Stimulated activated CD4-positive, alpha-beta T cell treated with anti-CD3 and anti-CD28 coated beads, Interleukin-12 subunit alpha, Interleukin-12 subunit beta, amount 100 ng/mL, for 24 hours (primary cell): ENCODE measurements around the gene AIM2.
"Not testable (repeated sequence)": the region's sequence is repeated elsewhere in the genome, so short reads cannot be mapped to it uniquely, and the experiment has no call there.

ENCODE experiments used
- DNase-seq, 2 experiments: peaks; one replicate each; pipeline ENCODE4 v3.0.0-alpha.2; 2020; ENCODE audit warnings: low read depth in 2 of 2

The AIM2 gene

DNA sequence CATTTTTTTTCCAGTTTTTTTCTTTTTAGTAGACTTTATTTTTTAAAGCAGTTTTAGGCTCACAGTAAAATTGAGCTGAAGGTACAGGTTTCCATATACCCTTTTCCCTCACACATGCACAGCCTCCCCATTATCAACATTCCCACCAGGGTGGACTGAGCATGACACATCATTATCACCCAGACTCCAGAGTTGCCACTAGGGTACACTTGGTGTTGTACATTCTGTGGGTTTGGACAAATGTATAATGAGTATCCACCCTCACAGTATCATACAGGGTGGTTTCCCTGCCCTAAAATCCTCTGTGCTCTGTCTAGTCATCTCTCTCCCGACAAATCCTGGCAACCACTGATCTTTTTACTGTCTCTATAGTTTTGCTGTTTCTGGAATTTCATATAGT is 3.0 kb upstream of the AIM2 start:
- no peak for DNase-seq

DNA sequence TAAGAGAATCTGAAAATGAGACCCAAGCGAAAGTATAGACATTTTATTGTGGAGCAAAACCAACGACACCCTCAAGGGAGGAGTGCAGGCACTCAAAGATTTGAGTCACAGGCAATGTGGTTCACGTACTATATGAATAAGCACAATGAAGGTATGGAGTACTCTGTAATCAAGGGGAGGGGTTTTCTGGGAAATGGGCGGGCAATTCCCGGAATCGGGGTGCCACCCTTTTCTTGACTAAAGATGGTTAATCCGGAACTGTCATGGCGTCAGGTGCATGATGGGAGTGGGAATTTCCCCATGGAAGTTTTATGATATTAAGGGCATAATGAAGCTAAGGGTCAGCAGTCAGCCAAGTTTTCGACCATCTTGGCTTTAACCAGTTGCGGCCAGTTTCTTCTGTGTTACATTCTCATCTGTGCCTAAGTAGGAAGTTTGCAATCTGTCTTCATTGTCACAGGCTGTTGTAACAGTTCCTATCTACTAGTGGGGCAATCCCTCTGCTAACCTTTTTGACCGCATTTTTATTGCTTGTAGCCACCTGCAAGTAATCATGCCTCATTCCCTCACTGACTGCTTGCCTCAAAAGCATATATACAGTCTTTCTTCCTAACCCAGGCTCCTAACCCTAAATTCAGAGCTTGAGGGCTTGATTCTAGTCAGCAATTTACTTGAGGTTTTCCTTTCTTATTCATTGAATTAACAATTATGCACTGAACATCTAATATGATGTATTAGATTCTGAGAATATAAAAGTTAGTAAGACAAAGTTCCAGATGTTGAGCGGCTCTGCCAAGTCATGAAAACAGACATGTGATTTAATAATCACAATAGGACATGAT is 775 bp upstream of the AIM2 start:
- peak; percentile 90 to 100 for DNase-seq

DNA sequence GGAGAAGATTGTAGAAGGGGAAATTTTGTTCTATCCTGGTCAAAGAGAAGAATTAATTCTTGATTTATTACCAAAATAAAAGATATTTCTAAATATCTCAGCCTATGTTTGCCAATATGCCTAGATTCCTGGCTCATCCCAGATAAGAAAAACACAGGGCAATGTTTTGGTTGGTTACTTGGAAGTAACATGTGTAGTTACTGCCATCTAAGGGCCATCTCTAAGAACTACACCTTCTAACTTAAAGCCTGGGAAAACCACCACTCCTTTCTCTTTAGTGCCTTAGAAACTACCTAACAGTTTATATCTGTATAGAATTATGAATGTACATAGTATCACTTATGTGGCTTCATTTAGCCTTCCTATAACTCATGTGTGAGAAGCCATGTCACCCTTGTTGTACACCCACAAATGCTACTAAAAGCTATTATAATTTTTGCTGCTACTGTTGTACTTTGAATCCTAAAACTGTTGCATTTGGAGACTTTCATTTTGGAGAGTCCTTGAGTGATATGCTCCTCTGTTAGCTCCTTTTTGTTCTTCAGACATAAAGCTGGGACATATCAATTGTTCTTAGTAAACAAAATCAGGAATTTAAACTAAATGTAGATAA is 4.5 kb downstream of the AIM2 start:
- DNase-seq = no peak

DNA sequence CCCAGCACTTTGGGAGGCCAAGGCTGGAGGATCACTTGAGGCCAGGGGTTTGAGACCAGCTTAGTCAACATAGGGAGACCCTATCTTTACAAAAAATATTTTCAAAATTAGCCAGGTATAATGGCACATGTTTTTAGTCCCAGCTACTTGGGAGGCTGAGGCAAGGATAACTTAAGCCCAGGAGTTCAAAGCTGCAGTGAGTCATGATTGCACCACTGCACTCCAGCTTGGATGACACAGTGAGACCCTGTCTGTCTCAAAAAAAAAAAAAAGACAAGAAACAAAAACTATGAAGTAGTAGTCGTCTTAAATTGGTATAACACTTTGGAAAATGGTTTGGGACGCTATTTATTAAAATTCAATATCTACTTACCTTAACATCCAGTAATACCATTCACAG is 7.7 kb downstream of the AIM2 start:
- DNase-seq = no peak

DNA sequence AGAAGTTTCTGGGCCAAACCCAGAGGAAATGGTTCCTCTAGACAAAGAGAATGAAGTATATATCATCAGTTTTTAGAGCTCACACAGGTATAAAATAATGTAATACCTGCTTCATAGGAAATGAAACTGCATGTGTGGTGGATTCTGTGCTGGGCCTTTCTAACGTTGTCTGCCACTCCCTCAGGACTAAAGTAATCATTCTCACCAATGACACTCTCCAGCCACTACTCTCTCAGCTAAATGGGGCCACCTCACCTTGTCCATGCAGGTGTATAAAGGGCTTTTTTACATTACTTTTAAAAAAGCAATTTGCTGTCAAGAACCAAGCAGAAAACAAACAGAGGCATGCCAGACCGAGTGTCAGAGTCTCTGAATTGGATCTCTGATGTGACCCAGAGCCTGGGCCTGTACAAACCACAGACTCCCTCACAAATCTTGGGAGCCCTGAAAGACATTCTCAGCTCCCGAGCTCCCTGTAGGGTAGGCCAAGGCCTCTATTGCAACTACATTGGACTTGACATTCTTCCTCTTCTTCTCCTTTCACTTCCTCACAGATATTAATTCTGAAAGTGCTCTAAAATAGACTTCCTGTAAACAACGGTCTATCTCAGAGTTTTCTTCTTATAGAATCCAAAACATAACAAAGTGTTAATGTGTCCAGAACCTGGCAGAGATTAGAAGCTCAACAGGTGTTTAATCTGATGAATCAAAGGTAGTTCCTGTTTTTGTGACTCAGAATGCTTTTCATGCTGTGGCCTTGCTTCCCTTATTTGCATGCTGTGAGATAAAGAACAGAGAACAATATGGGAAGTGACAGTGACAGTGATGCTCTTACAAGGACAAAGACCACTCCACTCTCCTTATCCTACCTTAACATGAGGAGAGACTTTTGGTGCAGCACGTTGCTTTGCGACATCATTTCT is 8.6 kb downstream of the AIM2 start:
- DNase-seq = no peak

DNA sequence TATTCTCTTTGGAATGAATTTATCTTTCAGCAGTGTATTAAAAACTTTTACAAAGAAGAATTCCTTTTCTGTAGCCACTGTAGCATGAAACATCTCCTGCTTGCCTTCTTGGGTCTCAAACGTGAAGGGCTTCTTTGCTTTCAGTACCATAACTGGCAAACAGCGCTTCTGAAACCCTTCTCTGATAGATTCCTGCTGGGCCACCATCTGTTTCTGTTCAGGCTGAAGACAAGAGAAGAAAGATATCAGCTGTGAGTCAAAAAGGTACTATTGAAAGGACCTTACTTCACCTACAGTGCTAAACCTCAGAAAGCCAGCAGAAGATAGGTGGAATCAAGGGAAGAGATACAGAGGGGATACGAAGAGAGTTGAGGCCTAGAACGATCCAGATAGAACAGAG is 10.5 kb downstream of the AIM2 start:
- no peak for DNase-seq

DNA sequence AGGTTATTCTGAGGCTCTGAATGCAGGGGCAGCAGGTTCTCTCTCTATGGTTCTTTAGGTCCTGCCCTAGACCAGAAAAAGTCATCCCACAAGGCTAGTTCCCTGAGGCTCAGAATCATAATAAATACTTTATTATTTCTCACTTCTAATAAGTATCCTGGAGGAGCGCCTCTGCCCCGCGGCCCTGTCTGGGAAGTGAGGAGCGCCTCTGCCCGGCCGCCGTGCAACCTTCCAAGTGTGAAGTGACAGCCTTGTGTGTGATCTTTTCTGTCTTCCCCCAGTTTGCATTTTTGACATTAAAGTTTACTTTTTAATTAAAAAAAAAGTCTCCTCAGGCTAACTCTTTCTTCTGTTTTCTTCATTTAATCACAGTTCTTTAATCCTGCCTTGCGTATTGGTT is 11.5 kb downstream of the AIM2 start:
- DNase-seq = no peak

DNA sequence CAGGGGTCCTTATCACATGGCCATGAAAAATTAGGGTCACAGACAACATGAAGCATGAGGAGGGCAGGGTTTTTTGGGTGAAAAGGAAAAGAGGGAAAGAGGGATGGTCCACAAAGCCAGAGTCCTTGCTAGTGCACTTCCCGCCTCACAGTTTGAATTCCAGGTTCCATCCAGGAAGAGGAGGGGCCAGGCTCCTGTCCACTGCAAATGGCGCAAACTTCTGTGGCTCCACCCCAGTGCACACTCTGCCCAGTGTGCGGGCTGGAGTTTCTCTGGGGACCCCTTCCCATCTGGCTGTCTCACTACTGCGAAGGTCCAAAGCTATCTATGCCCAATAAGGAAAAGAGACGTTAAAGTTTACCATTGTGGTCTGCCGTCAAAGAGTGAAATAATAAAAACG is 17.8 kb downstream of the AIM2 start:
- DNase-seq = no peak

DNA sequence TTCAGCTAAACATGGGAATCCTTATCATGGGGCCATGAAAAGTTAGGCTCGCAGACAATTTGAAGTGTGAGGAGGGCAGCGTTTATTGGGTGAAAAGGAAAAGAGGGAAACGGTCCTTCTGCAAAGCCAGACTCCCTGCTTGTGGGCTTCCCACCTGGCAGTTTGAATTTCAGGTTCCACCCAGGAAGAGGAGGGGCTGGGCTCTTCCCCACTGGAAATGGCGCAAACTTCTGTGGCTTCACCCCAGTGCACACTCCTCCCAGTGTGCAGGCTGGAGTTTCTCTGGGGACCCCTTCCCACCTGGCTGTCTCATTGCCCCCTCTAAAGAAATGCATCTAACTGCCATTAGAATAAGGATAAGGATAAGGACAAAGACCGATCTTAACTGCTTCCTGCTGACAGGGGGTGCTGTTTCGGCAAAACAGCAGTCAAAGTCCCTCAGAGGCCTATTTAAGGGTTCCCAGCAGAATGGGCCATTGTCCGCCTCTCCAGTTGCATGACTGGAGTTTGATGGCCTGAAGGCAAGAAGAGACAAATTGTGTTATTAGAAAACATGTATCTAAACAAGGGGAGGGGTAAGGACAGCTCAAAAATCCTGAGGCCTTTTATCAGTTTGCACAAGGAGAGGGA is 20.4 kb downstream of the AIM2 start:
- no peak for DNase-seq

DNA sequence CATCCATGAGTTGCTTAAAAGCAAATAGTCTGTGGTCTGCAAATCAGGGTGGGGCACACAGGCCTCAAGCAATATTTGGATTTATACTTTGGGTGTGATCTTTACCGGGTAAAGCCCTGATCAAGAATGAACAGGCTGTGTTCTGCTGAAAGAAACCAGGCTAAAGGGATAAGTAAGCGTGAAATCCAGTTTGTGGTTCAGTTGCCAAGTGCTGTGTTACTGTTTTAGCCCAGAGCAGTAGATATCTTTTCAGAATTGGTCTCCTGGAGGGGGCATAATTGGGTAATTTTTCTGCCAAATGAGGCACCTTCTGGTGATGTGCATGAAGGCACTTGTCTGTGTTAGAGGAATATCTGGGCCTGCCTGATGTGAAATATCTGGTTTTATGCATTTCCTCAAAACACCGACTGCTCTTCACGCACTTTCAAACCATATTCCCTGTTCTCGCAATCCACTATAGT is 21.4 kb downstream of the AIM2 start:
- no peak for DNase-seq

DNA sequence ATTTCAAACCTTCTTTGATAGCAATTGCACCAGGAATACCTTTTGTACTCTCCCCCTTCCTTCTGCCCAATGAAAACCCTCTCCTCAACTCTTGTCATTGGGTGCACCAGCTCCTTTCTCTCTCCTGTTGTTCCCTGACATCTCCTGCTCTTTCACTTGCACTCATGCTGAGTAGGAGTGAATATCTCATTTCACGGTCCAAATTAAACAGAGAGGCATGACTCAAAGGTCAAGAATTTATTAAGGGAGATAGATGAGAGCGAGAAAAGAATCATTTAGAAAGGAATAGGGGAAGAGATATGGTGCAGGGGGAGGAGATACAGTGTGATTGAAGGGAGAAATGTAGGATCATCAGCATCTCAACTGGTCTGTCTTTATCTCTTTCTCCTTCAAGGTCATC is 22.1 kb downstream of the AIM2 start:
- DNase-seq = no peak

DNA sequence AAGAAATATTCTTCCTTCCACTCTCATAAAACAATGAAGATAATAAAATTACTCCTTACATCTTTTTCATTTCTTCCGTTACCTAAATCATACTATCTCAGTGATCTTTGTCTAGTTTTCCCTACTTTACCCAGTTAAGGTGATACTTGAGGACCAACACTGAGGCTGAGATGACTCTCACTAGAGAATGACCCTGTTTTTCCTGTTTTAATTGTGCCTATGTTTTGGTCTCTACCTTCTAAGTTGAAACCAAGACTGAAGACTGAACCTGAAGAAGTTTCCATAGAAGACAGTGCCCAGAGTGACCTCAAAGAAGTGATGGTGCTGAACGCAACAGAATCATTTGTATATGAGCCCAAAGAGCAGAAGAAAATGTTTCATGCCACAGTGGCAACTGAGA is 25.1 kb downstream of the AIM2 start:
- no peak for DNase-seq

DNA sequence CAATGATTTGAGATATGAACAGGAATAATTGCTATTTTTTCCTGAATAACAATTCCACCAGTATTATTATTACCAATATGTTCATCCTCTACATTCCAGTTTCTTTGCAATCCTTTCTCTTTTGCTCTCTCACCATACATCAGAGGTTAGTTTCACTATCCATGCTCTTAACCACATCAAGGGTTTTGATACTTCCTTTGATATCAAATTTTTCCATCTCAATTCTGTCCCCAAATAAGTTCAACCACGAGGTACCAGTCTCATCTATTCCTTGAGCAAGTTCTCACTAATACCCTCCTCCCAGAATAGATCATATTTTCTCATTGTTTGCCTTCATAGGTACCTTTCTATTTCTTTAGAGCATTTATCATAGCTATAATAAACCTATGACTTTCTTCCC is 30.1 kb downstream of the AIM2 start:
- DNase-seq = not testable (repeated sequence)

DNA sequence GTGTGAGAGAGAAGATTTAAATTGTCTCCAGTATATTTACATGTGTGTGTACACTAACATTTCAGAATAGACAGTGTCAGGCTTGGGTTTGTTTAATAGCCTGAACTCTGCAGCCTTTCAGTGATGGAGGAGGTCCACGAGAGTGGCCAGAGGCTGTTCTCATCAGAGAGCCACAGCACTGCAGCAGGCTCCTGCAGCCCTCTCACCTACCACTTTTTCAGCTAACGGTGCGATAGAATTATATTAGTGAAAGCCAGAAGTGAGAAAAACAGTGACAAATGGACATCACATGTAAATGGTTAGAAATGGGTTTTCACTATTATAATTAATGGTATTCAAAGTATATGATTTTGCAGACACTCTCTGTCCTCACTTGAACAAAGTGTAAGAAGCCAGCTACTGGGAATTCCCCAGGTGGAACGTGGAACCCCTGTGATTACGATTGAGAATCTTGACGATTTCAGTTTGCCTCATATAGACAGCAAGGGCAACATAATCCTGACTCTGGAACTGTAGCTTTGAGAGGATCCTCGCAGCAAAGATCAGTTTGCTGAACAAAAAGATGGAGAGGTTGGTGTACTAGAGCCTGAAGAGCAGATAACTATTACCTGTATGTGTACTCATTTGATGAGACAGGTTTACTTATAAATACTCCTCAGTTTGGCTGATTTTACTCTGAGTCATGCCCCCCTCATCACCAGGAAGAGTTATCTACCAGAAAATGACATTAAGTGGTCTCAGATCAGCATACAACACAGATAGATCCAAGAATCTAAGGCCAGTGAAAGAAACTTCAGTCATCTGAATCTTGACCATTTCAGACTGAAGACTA is 35.5 kb downstream of the AIM2 start:
- DNase-seq = no peak

DNA sequence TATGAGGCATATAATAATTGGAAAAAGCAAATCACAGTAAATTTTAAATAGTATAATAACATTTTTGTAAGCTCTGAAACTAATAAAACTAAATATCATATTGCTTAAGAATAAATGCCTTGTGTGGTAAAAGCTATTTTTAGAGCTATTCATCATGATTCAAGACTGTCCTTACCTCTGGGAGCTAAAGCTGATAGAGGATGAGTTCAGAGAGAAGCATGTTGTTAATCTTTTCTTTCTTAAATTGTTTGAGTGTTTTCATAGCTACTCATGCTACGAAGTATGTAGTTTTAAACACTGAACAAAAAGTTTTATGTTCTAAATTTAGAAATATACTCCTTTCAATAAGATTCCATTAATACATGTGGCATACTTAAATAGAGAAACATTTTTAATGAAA is 36.4 kb downstream of the AIM2 start:
- DNase-seq = no peak

DNA sequence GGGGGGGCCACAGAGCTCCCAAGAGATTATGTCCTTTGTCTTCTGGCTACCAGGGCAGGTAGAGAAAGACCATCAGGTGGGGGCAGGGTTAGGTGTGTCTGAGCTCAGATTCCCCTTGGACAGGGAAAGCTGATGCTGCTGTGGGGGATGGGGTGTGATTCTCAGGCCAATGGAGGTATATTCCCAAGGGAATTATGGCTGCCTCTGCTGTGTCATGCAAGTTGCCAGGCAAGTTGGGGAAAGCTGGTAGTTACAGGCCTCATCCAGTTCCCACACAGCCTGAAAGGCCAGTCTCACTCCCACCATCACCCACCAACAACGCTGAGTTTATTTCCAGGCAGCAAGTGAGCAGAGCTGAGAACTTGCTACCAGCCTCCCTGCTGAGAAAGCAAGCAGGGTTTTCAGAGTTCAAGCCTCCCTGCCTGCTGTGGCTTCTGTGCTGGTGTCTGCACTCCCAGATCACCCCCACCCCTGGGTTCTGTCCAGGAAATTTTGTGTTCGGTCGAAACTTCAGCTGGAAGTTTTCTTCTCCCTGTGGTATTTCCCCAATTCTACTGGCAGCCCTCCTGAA is 45.6 kb downstream of the AIM2 start:
- DNase-seq = no peak

DNA sequence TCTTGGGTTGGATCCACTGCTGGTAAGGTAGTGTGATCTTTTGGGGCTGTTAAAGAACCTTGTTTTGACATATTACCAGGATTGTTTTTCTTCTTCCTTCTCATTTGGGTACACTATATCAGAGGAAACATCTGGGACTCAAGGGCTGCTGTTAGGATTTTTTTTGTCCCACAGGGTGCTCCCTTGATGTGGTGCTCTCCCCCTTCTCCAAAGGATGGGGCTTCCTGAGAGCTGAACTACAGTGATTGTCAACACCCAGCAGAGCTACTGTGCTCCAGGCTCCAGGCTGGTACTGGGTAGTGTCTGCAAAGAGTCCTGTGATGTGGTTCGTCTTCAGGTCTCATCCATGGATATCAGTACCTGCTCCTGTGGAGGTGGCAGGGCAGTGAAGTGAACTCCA is 46.3 kb downstream of the AIM2 start:
- no peak for DNase-seq

DNA sequence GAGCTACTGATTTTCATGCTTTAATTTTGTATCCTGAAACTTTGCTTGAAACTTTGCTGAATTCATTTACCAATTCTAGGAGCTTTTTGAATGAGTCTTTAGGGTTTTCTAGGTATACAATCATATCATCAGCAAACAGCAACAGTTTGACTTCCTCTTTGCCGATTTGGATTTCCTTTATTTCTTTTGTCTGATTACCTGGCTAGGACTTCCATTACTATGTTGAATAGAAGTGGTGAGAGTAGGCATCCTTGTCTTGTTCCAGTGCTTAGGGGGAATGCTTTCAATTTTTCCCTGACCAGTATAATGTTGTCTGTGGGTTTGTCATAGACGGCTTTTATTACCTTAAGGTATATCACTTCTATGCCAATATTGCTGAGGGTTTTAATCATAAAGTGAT is 49.7 kb downstream of the AIM2 start:
- DNase-seq = not testable (repeated sequence)

DNA sequence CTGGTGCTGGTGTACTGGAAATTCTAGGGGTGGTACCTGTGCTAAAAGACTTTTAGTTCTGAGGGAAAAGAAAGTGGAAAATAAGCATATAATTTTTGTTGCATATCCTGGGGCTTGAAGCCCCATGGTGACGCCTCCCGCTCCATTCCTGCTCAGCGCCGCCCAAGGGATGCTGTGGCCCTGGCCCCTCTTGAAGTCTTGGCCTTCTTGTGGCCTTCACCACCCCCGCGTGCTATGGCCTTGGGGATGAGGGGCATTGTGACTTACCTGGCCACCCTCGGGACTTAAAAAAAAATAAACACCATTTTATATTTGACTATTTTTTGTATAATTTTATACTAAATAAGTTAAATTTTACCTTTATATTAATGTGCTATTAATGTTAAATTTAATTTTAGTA is 51.5 kb downstream of the AIM2 start:
- DNase-seq = no peak

DNA sequence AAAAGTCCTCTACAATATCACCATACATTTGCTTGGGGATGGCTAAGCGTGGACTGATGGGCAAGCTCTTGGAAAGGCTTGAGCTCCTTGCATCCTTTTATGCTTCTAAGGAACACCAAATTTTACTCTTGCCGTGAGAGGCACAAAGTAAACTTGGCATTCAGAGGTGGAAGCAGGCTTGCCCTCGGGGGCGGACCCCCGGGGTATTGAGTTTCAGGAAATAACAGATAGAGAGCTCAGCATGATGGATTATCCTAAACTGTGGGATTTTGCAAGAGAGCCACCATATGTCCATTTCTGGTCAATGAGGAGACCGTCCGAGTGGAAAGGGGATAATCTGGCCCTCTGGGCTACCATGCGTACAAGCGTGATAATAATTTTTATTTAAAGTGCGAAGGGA is 52.8 kb downstream of the AIM2 start:
- DNase-seq = no peak

DNA sequence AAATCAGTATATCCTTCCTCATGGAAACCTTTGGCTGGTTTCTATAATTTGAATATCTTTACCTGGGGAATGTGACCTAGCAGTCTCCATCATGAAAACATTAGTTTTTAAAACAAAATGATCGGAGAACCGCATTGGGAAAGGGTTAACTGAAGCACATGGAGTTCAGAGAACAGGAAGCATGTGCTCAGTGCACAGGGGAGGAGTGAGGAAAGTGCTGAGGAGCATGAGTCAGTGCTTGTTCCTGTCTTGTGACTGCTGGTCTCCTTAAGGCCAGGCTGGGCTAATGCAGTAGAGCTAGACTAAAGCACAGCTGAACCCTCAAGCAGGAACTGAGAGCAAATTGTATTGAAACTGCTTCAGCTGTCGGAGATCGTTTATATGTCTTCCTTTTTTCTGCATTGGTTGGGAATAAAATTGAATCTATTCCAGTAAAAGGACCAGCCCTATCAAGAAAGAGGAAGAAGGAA is 61.1 kb downstream of the AIM2 start:
- DNase-seq = peak; percentile 46 to 54
